DOHH2 (cell line): ENCODE data around the gene SAMD9.
A peak's percentile ranks its signal among the peaks of the same experiment; 100 is the strongest.

Experiments used
- H3F3A ChIP-seq: fragments of 200-600 bp; sonication (generic), shearing (Covaris generic); 2 replicates; pipeline ENCODE4 v1.6.0; 2016; ENCODE audit warnings: antibody characterized with exemption, mild to moderate bottlenecking; ENCODE audit not compliant: control insufficient read depth, insufficient read depth
- H3K27ac ChIP-seq: fragments of 200-600 bp; sonication (generic); 2 replicates; pipeline ENCODE4 v1.5.1; 2014; ENCODE audit warnings: low read depth, mild to moderate bottlenecking, low read length, moderate library complexity
- H3K27me3 ChIP-seq: fragments of 200-600 bp; sonication (generic); 2 replicates; pipeline ENCODE4 v1.6.1; 2014; ENCODE audit warnings: mild to moderate bottlenecking, low read length, mixed read lengths; ENCODE audit not compliant: control insufficient read depth
- H3K36me3 ChIP-seq: fragments of 200-600 bp; sonication (generic); 2 replicates; pipeline ENCODE4 v1.6.1; 2014; ENCODE audit warnings: mild to moderate bottlenecking, low read length, moderate library complexity, mixed read lengths; ENCODE audit not compliant: control insufficient read depth
- H3K4me1 ChIP-seq: fragments of 200-600 bp; sonication (generic); 2 replicates; pipeline ENCODE4 v1.6.1; 2014; ENCODE audit warnings: mild to moderate bottlenecking, low read length, mixed read lengths; ENCODE audit not compliant: control insufficient read depth
- H3K4me2 ChIP-seq: fragments of 200-600 bp; sonication (generic); 2 replicates; pipeline ENCODE4 v1.6.0; 2014; ENCODE audit warnings: mild to moderate bottlenecking, low read length, moderate library complexity
- H3K4me3 ChIP-seq: fragments of 200-600 bp; sonication (generic); 2 replicates; pipeline ENCODE4 v1.5.1; 2014; ENCODE audit warnings: mild to moderate bottlenecking, low read length, mixed read lengths
- H3K79me2 ChIP-seq: fragments of 200-600 bp; sonication (generic); 2 replicates; pipeline ENCODE4 v1.6.1; 2014; ENCODE audit warnings: mild to moderate bottlenecking, low read length, mixed read lengths; ENCODE audit not compliant: control insufficient read depth
- H3K9me2 ChIP-seq: fragments of 200-600 bp; sonication (generic); replicated peaks from 2 replicates; pipeline ENCODE4 v1.6.1; 2014; ENCODE audit warnings: mild to moderate bottlenecking, low read length, mixed read lengths; ENCODE audit not compliant: control insufficient read depth
- H3K9me3 ChIP-seq: fragments of 200-600 bp; sonication (generic); 2 replicates; pipeline ENCODE4 v1.6.1; 2014; ENCODE audit warnings: antibody characterized with exemption, low read length, mixed read lengths; ENCODE audit not compliant: control insufficient read depth, insufficient read depth
- H4K20me1 ChIP-seq: fragments of 200-600 bp; sonication (generic); 2 replicates; pipeline ENCODE4 v1.6.0; 2014; ENCODE audit warnings: low read depth, mild to moderate bottlenecking, antibody characterized with exemption, low read length, moderate library complexity; ENCODE audit not compliant: control insufficient read depth, insufficient read depth
- CTCF ChIP-seq: fragments of 200-600 bp; sonication (generic); IDR thresholded peaks from one replicate; pipeline ENCODE4 v1.5.1; 2014; ENCODE audit warnings: antibody characterized with exemption, mild to moderate bottlenecking, low read depth, low read length; ENCODE audit not compliant: poor library complexity, severe bottlenecking
- EZH2phosphoT487 ChIP-seq: fragments of 200-600 bp; sonication (generic); IDR thresholded peaks from 2 replicates; pipeline ENCODE4 v1.6.1; 2017; ENCODE audit warnings: borderline replicate concordance, mild to moderate bottlenecking, antibody characterized with exemption, low read length, moderate library complexity, mixed read lengths

The SAMD9 gene

GRCh38 chr7:93117852-93118530 is at the start of gene SAMD9:
SAMD9 (minus strand) TSS chr7:93117979; CDS start chr7:93106097, 11,882 bp downstream.
- Histone ChIP-seq H3K4me3 (peak within 1 kb of the TSS; percentile 43), H3F3A (no peaks in the 10 kb centered on the region), H3K27me3 (no peaks in the 10 kb centered on the region), H3K4me1 (peaks cover 10% of the 10 kb centered on the region), H3K36me3 (no peaks in the 10 kb centered on the region), H3K79me2 (no peaks in the 10 kb centered on the region), H4K20me1 (no peaks in the 10 kb centered on the region), H3K9me2 (no peaks in the 10 kb centered on the region), H3K9me3 (peaks cover 9% of the 10 kb centered on the region; the same call in 1 of the 2 replicates), H3K27ac (no peak within 1 kb of the TSS), H3K4me2 (peak within 1 kb of the TSS; percentile 49)
- TF ChIP-seq CTCF: no peak
- TF ChIP-seq EZH2phosphoT487: no peak

GRCh38 chr7:93165447-93165846 is 47.7 kb upstream of the SAMD9 start:
- Histone ChIP-seq H3K9me3 (peaks cover 18% of the 10 kb centered on the region; the same call in 1 of the 2 replicates), H3K9me2 (no peaks in the 10 kb centered on the region), H3K4me3 (no peak overlapping the region), H3K27me3 (no peaks in the 10 kb centered on the region), H3K4me1 (no peaks in the 10 kb centered on the region), H3K4me2 (no peak overlapping the region), H3K36me3 (no peaks in the 10 kb centered on the region), H3K79me2 (no peaks in the 10 kb centered on the region), H3F3A (no peaks in the 10 kb centered on the region), H4K20me1 (no peaks in the 10 kb centered on the region), H3K27ac (no peak overlapping the region)
- TF ChIP-seq CTCF (no peak), EZH2phosphoT487 (no peak)

GRCh38 chr7:93164766-93165165 is 47.0 kb upstream of the SAMD9 start:
- Histone ChIP-seq H3K4me3 (no peak overlapping the region), H3F3A (no peaks in the 10 kb centered on the region), H3K79me2 (no peaks in the 10 kb centered on the region), H3K27me3 (no peaks in the 10 kb centered on the region), H3K4me2 (no peak overlapping the region), H3K36me3 (no peaks in the 10 kb centered on the region), H3K9me2 (no peaks in the 10 kb centered on the region), H3K4me1 (no peaks in the 10 kb centered on the region), H3K27ac (no peak overlapping the region), H3K9me3 (peaks cover 18% of the 10 kb centered on the region; the same call in 1 of the 2 replicates), H4K20me1 (no peaks in the 10 kb centered on the region)
- no peak for TF ChIP-seq CTCF
- TF ChIP-seq EZH2phosphoT487: no peak
